Adrenal gland (tissue), 12 donors: ENCODE measurements around the gene RASD1. TPM values are rescaled to one million over a fixed set of nuclear protein-coding genes. Genes with fewer than 3 reads are reported as not detected.
A peak's percentile ranks its signal among the peaks of the same experiment; 100 is the strongest.

ENCODE experiments used
- DNase-seq, 7 donors: peaks; one replicate each; pipeline ENCODE4 v3.0.0-alpha.2; 2019 to 2020
- H3K27ac ChIP-seq, 5 donors: fragments of 200-600 bp; sonication (generic) in 4 of 5; 1 replicate in 3 of 5; 2 replicates in 2 of 5; pipeline versions ENCODE4 v1.5.1 to v1.8.0; 2016 to 2020; ENCODE audit warnings: mild to moderate bottlenecking in 1 of 5
- H3K27me3 ChIP-seq: fragments of 200-600 bp; 2 replicates; pipeline ENCODE4 v1.8.0; 2021
- H3K36me3 ChIP-seq, 2 donors: fragments of 200-600 bp; replicated peaks in 1 of 2; 1 replicate in 1 of 2; 2 replicates in 1 of 2; pipeline versions ENCODE4 v1.5.1 to v1.8.0; 2018 to 2022
- H3K4me1 ChIP-seq, 2 donors: fragments of 200-600 bp; replicated peaks in 1 of 2; 1 replicate in 1 of 2; 2 replicates in 1 of 2; pipeline versions ENCODE4 v1.5.1 to v1.8.0; 2018 to 2021
- H3K4me3 ChIP-seq, 4 donors: fragments of 200-600 bp; sonication (generic) in 3 of 4; one replicate each; pipeline ENCODE4 v1.5.1; 2016 to 2018
- H3K9me3 ChIP-seq, 3 donors: fragments of 200-600 bp; sonication (generic) in 1 of 3; replicated peaks in 1 of 3; 1 replicate in 2 of 3; 2 replicates in 1 of 3; pipeline versions ENCODE4 v1.5.1 to v1.8.0; 2016 to 2021
- POLR2A ChIP-seq, 2 donors: fragments of 450-650 bp; IDR thresholded peaks; one replicate each; pipeline ENCODE4 v1.6.1; 2017; ENCODE audit warnings: antibody characterized with exemption in 2 of 2, mild to moderate bottlenecking in 2 of 2, moderate library complexity in 1 of 2
- whole genome bisulfite sequencing, 4 donors: extraction: QIAGEN DNeasy Blood & Tissue Kit in 2 of 4; methylation state at CpG; one replicate each; pipeline versions ENCODE4 v1.1.5 to v1.1.7; 2013 to 2017; 5-methylcytosine and 5-hydroxymethylcytosine counted together
- intact Hi-C, 2 donors: fragments of 100-400 bp; cut with DNase I; formaldehyde crosslinking; loops; one replicate each; pipeline versions ENCODE4 v1.14.1 to v1.15.0; 2022 to 2023
- polyA plus RNA-seq, 3 donors: library from polyadenylated mRNA; stranded (reverse); fragments of 200-250 nt in 2 of 3; fragments of 350-450 nt in 1 of 3; fragmentation: Illumina TruSeq in 1 of 3; extraction: RNeasy Lipid Tissue Mini Kit (QIAGEN cat#74804) in 1 of 3; gene quantifications; one replicate each; pipeline ENCODE4 v1.2.3, GENCODE V29; 2013 to 2014
- total RNA-seq, 9 donors: library from RNA; depleted of rRNA in 4 of 9; stranded (reverse); fragments of >200 nt in 4 of 9; fragments of 120-200 nt in 1 of 9; fragmentation: NEBNext Ultra II Directional in 1 of 9; extraction: Animal tissue kit (Norgen Biotek cat#: 25700) in 1 of 9; gene quantifications; one replicate each; pipeline versions ENCODE4 v1.1.0 to v1.2.4, GENCODE V29; 2013 to 2023
- TF ChIP-seq, protein P1 (sequence below), 6 experiments: fragments of 450-650 bp in 4 of 6; fragments of 200-600 bp in 2 of 6; sonication (generic) in 1 of 6; IDR thresholded peaks; 1 replicate in 5 of 6; 2 replicates in 1 of 6; pipeline versions ENCODE4 v1.5.1 to v1.8.0; 2016 to 2021; ENCODE audit warnings: antibody characterized with exemption in 6 of 6, mild to moderate bottlenecking in 2 of 6, moderate library complexity in 1 of 6
- donor health status: healthy with polysubstance abuse.
- donor health status: Bipolar disorder and iron deficiency.
- donor health status: DM: yes; HTN: yes; CAD: no.
- donor health status: DM: no; HTN: no; CAD: no.
- donor health status: DM: no; HTN: no; CAD: no.
- donor health status: DM: yes; HTN: yes; CAD: no.

The RASD1 gene
- total and polyA plus RNA-seq, 12 donors: 4.5 to 134 (median 18.4) TPM

DNA sequence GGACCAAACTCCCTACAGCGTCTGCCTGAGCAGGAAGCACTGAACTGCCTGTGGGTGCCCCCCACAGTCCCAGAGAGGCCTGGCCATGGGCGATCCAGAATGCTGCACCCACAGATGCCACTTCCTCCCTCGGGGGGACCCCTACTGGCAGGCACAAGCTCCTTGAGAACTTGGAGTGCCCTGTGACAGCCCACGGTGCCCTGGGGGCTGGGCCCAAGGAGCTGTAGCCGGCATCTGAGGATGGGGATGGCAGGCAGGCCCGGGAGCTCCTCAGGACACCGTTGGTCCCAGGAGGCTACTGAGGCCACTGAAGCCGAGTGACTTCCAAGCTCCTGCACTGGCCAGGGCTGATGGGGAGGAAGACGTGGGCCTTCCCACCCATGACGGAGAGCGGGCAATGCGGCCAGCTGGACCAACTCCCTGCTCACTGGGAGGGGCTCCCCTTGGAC is 15.1 kb upstream of the RASD1 start:
- Histone ChIP-seq H3K4me1 (no peaks in the 10 kb centered on the region), H3K27me3 (no peaks in the 10 kb centered on the region), H3K36me3 (no peaks in the 10 kb centered on the region), H3K9me3 (no peaks in the 10 kb centered on the region), H3K27ac (no peak overlapping the region), H3K4me3 (no peak overlapping the region)
- intact Hi-C loops: no loop called here
- peak in 1 of 7 donors; percentile 2 for DNase-seq
- TF ChIP-seq, protein P1, sequence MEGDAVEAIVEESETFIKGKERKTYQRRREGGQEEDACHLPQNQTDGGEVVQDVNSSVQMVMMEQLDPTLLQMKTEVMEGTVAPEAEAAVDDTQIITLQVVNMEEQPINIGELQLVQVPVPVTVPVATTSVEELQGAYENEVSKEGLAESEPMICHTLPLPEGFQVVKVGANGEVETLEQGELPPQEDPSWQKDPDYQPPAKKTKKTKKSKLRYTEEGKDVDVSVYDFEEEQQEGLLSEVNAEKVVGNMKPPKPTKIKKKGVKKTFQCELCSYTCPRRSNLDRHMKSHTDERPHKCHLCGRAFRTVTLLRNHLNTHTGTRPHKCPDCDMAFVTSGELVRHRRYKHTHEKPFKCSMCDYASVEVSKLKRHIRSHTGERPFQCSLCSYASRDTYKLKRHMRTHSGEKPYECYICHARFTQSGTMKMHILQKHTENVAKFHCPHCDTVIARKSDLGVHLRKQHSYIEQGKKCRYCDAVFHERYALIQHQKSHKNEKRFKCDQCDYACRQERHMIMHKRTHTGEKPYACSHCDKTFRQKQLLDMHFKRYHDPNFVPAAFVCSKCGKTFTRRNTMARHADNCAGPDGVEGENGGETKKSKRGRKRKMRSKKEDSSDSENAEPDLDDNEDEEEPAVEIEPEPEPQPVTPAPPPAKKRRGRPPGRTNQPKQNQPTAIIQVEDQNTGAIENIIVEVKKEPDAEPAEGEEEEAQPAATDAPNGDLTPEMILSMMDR (IDR thresholded peaks at IDR 0.05): no peak
- TF ChIP-seq POLR2A (IDR thresholded peaks at IDR 0.05): no peak
- WGBS, 4 donors: 79 to 89% (median 83%) methylated on average over 6 to 12 of the region's 12 CpGs

- Histone ChIP-seq H3K9me3 (no peaks in the 10 kb centered on the region), H3K36me3 (no peaks in the 10 kb centered on the region), H3K4me3 (no peak overlapping the region), H3K27me3 (no peaks in the 10 kb centered on the region), H3K4me1 (no peaks in the 10 kb centered on the region), H3K27ac (no peak overlapping the region)
- intact Hi-C loops: no loop called here
- no peak for TF ChIP-seq POLR2A (IDR thresholded peaks at IDR 0.05)
- no peak for DNase-seq
- WGBS, 4 donors: 87 to 90% (median 88%) methylated on average over 16 to 20 of the region's 20 CpGs
Observed at GRCh38 chr17:17510456-17511292, 14.5 kb upstream of the RASD1 start.

DNA sequence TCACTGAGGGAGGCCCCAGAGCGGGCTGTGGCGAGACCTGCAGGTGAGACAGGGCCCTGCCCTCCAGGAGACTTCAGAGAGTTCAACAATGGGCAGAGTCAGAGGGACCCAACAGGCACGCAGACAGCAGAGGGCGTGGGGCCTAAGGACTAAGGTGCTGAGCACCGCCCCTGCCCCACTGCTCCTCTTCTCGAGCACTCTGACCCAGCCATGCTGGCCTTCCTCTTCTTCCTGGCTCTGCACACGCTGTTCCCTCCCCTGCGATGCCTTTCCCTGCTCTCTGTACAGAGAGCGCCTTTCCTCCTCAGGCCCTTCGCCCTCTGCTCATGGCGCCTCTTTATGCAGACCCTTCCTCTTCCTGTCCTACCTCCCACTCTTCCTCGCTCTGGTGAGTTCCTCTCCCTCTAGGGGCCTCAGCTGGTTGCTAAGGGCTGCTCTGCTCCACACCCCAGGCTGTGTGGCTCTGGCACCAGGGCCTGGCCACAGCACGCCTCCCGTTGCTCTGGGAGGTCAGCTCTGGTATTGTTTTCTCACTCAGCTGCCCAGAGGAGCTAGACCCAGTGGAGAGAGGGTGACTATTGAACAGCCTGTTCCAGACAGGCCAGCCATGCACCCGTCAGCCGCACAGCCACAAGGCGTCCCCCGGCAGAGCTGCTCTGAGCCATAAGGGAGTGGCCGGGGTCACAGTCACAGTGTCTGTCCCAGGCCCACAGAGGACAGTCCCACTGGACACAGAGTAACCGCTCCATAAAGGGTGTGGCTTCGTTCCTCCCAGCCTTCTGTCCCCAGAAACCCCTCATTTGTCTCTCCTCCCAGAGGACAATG is 13.6 kb upstream of the RASD1 start:
- Histone ChIP-seq H3K27me3 (no peaks in the 10 kb centered on the region), H3K4me1 (no peaks in the 10 kb centered on the region), H3K27ac (no peak overlapping the region), H3K36me3 (no peaks in the 10 kb centered on the region), H3K9me3 (no peaks in the 10 kb centered on the region), H3K4me3 (no peak overlapping the region)
- TF ChIP-seq, protein P1 (IDR thresholded peaks at IDR 0.05): no peak
- TF ChIP-seq POLR2A (IDR thresholded peaks at IDR 0.05): no peak
- WGBS, 4 donors: 91 to 95% (median 94%) methylated on average over 15 to 21 of the region's 21 CpGs
- DNase-seq: peak in 1 of 7 donors; percentile 5
- intact Hi-C loops: loop anchor here (5.0 kb wide), 1 partner anchor 52 kb away; no protein-coding TSS in a partner anchor

- TF ChIP-seq, protein P1 (IDR thresholded peaks at IDR 0.05): no peak
- TF ChIP-seq POLR2A (IDR thresholded peaks at IDR 0.05): no peak
- Histone ChIP-seq H3K4me1 (no peaks in the 10 kb centered on the region), H3K4me3 (no peak overlapping the region), H3K27me3 (no peaks in the 10 kb centered on the region), H3K9me3 (no peaks in the 10 kb centered on the region), H3K27ac (no peak overlapping the region), H3K36me3 (no peaks in the 10 kb centered on the region)
- no peak for DNase-seq
- intact Hi-C loops: loop anchor here (5.0 kb wide), 1 partner anchor 53 kb away; no protein-coding TSS in a partner anchor
- WGBS, 4 donors: 91 to 96% (median 94%) methylated on average over 19 to 33 of the region's 33 CpGs
Observed at GRCh38 chr17:17508646-17509591, 12.7 kb upstream of the RASD1 start.
